Astrocyte (in vitro differentiated cells and primary cell): ENCODE measurements around the gene IFI27L1. TPM values are rescaled to one million over a fixed set of nuclear protein-coding genes. Genes with fewer than 3 reads are reported as not detected.

ENCODE experiments used
- DNase-seq: peaks from one replicate; pipeline ENCODE4 v3.0.0-alpha.2; 2010; ENCODE audit warnings: low read depth
- FAIRE-seq: peaks from 2 replicates; lab custom pipeline; 2011; peaks lifted over from hg19 to GRCh38; lab: Jason Lieb, UNC
- H2AFZ ChIP-seq: 2 replicates; pipeline ENCODE4 v1.6.0; 2012; ENCODE audit warnings: low read depth, low read length, inconsistent platforms
- H3K27ac ChIP-seq: 2 replicates; pipeline ENCODE4 v1.5.1; 2011; ENCODE audit warnings: low read depth, low read length, inconsistent platforms
- H3K27me3 ChIP-seq: 2 replicates; pipeline ENCODE4 v1.6.0; 2011; ENCODE audit warnings: low read length, inconsistent platforms; ENCODE audit not compliant: insufficient read depth
- H3K36me3 ChIP-seq: 2 replicates; pipeline ENCODE4 v1.5.1; 2011; ENCODE audit warnings: low read length, inconsistent platforms; ENCODE audit not compliant: insufficient read depth
- H3K4me1 ChIP-seq: 2 replicates; pipeline ENCODE4 v1.5.1; 2011; ENCODE audit warnings: low read length, inconsistent platforms; ENCODE audit not compliant: insufficient read depth
- H3K4me2 ChIP-seq: 2 replicates; pipeline ENCODE4 v1.6.0; 2012; ENCODE audit warnings: low read length, inconsistent platforms
- H3K4me3 ChIP-seq: 2 replicates; pipeline ENCODE4 v1.5.1; 2011; ENCODE audit warnings: low read depth, mild to moderate bottlenecking, low read length, inconsistent platforms; ENCODE audit not compliant: insufficient read depth
- H3K79me2 ChIP-seq: 2 replicates; pipeline ENCODE4 v1.6.0; 2012; ENCODE audit warnings: mild to moderate bottlenecking, low read length, inconsistent platforms; ENCODE audit not compliant: insufficient read depth
- H3K9ac ChIP-seq: 2 replicates; pipeline ENCODE4 v1.6.0; 2012; ENCODE audit warnings: mild to moderate bottlenecking, low read length, inconsistent platforms
- H3K9me3 ChIP-seq: 2 replicates; pipeline ENCODE4 v1.5.1; 2012; ENCODE audit warnings: low read depth, mild to moderate bottlenecking, low read length, inconsistent platforms; ENCODE audit not compliant: insufficient read depth
- H4K20me1 ChIP-seq: 2 replicates; pipeline ENCODE4 v1.6.0; 2012; ENCODE audit warnings: low read length, inconsistent platforms; ENCODE audit not compliant: insufficient read depth
- H3K27ac Mint-ChIP-seq: one replicate; pipeline ENCODE4 v1.8.0; 2021; ENCODE audit warnings: mild to moderate bottlenecking, mixed read lengths; ENCODE audit not compliant: unreplicated experiment
- H3K27me3 Mint-ChIP-seq: one replicate; pipeline ENCODE4 v1.8.0; 2021; ENCODE audit warnings: low read depth, mixed read lengths; ENCODE audit not compliant: unreplicated experiment
- H3K36me3 Mint-ChIP-seq: one replicate; pipeline ENCODE4 v1.8.0; 2021; ENCODE audit warnings: low read depth, mixed read lengths; ENCODE audit not compliant: unreplicated experiment
- H3K4me1 Mint-ChIP-seq: one replicate; pipeline ENCODE4 v1.8.0; 2021; ENCODE audit warnings: low read depth, mixed read lengths; ENCODE audit not compliant: unreplicated experiment
- H3K4me3 Mint-ChIP-seq: one replicate; pipeline ENCODE4 v1.8.0; 2021; ENCODE audit warnings: mild to moderate bottlenecking, moderate library complexity, mixed read lengths; ENCODE audit not compliant: unreplicated experiment
- H3K9me3 Mint-ChIP-seq: one replicate; pipeline ENCODE4 v1.8.0; 2021; ENCODE audit warnings: mild to moderate bottlenecking, mixed read lengths; ENCODE audit not compliant: unreplicated experiment
- EZH2 ChIP-seq: IDR thresholded peaks from 2 replicates; pipeline ENCODE4 v1.6.1; 2012; ENCODE audit warnings: mild to moderate bottlenecking, low read length, inconsistent platforms; ENCODE audit not compliant: insufficient read depth
- total RNA-seq: library from RNA; stranded (reverse); gene quantifications from 2 replicates; pipeline ENCODE4 v1.2.1, GENCODE V29; 2021
- TF ChIP-seq, protein P1 (sequence below): IDR thresholded peaks from 2 replicates; pipeline ENCODE4 v1.5.1; 2011; ENCODE audit warnings: low read depth, mild to moderate bottlenecking, inconsistent platforms, low read length, moderate library complexity; ENCODE audit not compliant: insufficient read depth

The IFI27L1 gene
- total RNA-seq, 1 donor from 2014 or later: 28.4 TPM

DNA sequence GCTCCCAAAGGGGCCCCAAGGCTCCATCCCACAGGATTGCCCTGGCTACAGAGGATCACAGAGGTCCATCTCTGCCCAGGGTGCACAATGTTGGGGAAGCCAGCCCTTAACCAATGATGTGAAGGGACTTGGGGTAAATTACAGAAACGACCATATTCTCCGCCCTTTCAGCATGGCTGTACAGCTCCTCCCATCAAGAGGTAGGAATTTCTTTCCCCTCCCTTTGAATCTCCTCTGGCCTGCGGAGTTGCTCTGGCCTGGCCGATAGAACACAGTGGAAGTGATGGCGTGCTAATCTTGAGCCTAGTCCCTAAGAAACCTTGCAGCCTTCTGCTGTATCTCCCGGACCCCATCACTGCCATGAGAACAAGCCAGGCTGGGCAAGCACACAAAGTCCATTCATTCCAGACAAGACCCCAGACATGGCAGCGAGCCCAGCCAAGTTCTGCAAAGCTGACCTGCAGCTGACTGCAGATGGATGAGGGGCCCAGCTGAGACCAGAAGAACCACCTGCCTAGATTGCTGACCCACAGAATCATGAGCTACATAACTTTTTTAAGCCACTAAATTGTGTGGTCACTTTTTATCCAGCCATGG, 22.5 kb downstream of the IFI27L1 start:
- Histone ChIP-seq H3K27me3 (no peaks in the 10 kb centered on the region), H4K20me1 (peaks cover 8% of the 10 kb centered on the region), H3K79me2 (no peaks in the 10 kb centered on the region), H3K36me3 (no peaks in the 10 kb centered on the region), H3K4me2 (no peak overlapping the region), H3K4me1 (peaks cover 10% of the 10 kb centered on the region), H3K9me3 (no peaks in the 10 kb centered on the region), H3K27ac (no peak overlapping the region), H3K4me3 (no peak overlapping the region), H3K9ac (no peak overlapping the region), H2AFZ (no peak overlapping the region)
- Mint-ChIP-seq H3K9me3 (no peaks in the 10 kb centered on the region), H3K27ac (no peak overlapping the region), H3K27me3 (no peaks in the 10 kb centered on the region), H3K4me3 (no peak overlapping the region), H3K4me1 (peaks cover 18% of the 10 kb centered on the region), H3K36me3 (peaks cover 19% of the 10 kb centered on the region)
- DNase-seq (peak; percentile 45), FAIRE-seq (no peak)
- TF ChIP-seq, protein P1, sequence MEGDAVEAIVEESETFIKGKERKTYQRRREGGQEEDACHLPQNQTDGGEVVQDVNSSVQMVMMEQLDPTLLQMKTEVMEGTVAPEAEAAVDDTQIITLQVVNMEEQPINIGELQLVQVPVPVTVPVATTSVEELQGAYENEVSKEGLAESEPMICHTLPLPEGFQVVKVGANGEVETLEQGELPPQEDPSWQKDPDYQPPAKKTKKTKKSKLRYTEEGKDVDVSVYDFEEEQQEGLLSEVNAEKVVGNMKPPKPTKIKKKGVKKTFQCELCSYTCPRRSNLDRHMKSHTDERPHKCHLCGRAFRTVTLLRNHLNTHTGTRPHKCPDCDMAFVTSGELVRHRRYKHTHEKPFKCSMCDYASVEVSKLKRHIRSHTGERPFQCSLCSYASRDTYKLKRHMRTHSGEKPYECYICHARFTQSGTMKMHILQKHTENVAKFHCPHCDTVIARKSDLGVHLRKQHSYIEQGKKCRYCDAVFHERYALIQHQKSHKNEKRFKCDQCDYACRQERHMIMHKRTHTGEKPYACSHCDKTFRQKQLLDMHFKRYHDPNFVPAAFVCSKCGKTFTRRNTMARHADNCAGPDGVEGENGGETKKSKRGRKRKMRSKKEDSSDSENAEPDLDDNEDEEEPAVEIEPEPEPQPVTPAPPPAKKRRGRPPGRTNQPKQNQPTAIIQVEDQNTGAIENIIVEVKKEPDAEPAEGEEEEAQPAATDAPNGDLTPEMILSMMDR: no peak
- no peak for TF ChIP-seq EZH2

GRCh38 chr14:94104731-94105130, 23.6 kb downstream of the IFI27L1 start:
- Histone ChIP-seq H3K27ac (no peak overlapping the region), H3K9me3 (no peaks in the 10 kb centered on the region), H3K27me3 (no peaks in the 10 kb centered on the region), H3K79me2 (no peaks in the 10 kb centered on the region), H4K20me1 (peaks cover 8% of the 10 kb centered on the region), H2AFZ (no peak overlapping the region), H3K4me3 (no peak overlapping the region), H3K36me3 (no peaks in the 10 kb centered on the region), H3K9ac (no peak overlapping the region), H3K4me1 (peaks cover 10% of the 10 kb centered on the region), H3K4me2 (no peak overlapping the region)
- TF ChIP-seq EZH2: no peak
- TF ChIP-seq, protein P1: no peak
- FAIRE-seq: no peak
- Mint-ChIP-seq H3K27me3 (no peaks in the 10 kb centered on the region), H3K36me3 (peaks cover 16% of the 10 kb centered on the region), H3K9me3 (no peaks in the 10 kb centered on the region), H3K4me3 (no peak overlapping the region), H3K4me1 (peaks cover 18% of the 10 kb centered on the region), H3K27ac (no peak overlapping the region)
- DNase-seq: no peak

DNA sequence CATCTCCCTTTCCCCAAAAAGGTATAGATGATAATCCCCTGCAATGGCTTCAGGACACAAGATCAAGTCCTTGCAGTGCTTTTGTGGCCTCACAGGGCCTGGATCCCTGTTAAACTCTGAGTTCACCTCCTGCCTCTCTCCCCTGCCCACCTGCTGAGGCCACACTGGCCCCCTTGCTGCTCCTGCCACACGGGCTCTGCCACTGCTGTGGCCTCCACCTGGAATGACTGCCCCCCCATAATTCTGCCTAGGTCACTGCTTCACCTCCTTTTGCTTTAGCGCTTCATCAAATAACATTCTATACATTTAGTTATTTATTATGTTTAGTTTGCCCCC, 28.8 kb downstream of the IFI27L1 start:
- Histone ChIP-seq H3K4me3 (no peak overlapping the region), H3K9me3 (no peaks in the 10 kb centered on the region), H3K4me2 (no peak overlapping the region), H2AFZ (no peak overlapping the region), H3K9ac (no peak overlapping the region), H3K36me3 (no peaks in the 10 kb centered on the region), H4K20me1 (no peaks in the 10 kb centered on the region), H3K4me1 (peaks cover 6% of the 10 kb centered on the region), H3K79me2 (no peaks in the 10 kb centered on the region), H3K27me3 (no peaks in the 10 kb centered on the region), H3K27ac (no peak overlapping the region)
- FAIRE-seq (no peak), DNase-seq (no peak)
- Mint-ChIP-seq H3K9me3 (no peaks in the 10 kb centered on the region), H3K27ac (peak overlapping the region; percentile 97), H3K4me1 (peaks cover 27% of the 10 kb centered on the region), H3K4me3 (no peak overlapping the region), H3K36me3 (peaks cover 23% of the 10 kb centered on the region), H3K27me3 (no peaks in the 10 kb centered on the region)
- TF ChIP-seq, protein P1: no peak
- TF ChIP-seq EZH2: no peak
